DND-41 (cell line): Measurements from ENCODE around the gene RAB3C.

Experiments
- ATAC-seq: fragments of 200-7000 bp; cut with Tn5 transposase; 3 replicates; pipeline ENCODE4 v1.9.1; 2021; ENCODE audit warnings: low read depth; ENCODE audit not compliant: insufficient read depth
- DNase-seq: peaks from one replicate; pipeline ENCODE4 v3.0.0-alpha.2; 2020
- H2AFZ ChIP-seq: 2 replicates; pipeline ENCODE4 v1.6.0; 2012; ENCODE audit warnings: low read depth, low read length
- H3K27ac ChIP-seq: 2 replicates; pipeline ENCODE4 v1.5.1; 2012; ENCODE audit warnings: low read length, inconsistent platforms
- H3K27me3 ChIP-seq: fragments of 200-600 bp; sonication (generic); 2 replicates; pipeline ENCODE4 v1.6.0; 2012; ENCODE audit warnings: low read length, mild to moderate bottlenecking, inconsistent platforms; ENCODE audit not compliant: insufficient read depth, poor library complexity
- H3K36me3 ChIP-seq: 2 replicates; pipeline ENCODE4 v1.5.1; 2012; ENCODE audit warnings: low read length, inconsistent platforms; ENCODE audit not compliant: insufficient read depth
- H3K4me1 ChIP-seq: 2 replicates; pipeline ENCODE4 v1.5.1; 2012; ENCODE audit warnings: mild to moderate bottlenecking, low read length; ENCODE audit not compliant: insufficient read depth
- H3K4me2 ChIP-seq: 2 replicates; pipeline ENCODE4 v1.6.0; 2012; ENCODE audit warnings: mild to moderate bottlenecking, moderate library complexity, low read length, inconsistent platforms; ENCODE audit not compliant: insufficient read depth
- H3K4me3 ChIP-seq, 2 experiments: fragments of 200-600 bp in 1 of 2; shearing (Covaris generic) in 1 of 2; 2 replicates each; pipeline ENCODE4 v1.5.1; 2012 to 2016; ENCODE audit warnings: inconsistent platforms in 2 of 2, low read length in 2 of 2, mild to moderate bottlenecking in 2 of 2, low read depth in 1 of 2, moderate library complexity in 1 of 2
- H3K79me2 ChIP-seq: 2 replicates; pipeline ENCODE4 v1.6.0; 2012; ENCODE audit warnings: low read length, inconsistent platforms; ENCODE audit not compliant: insufficient read depth
- H3K9ac ChIP-seq: 2 replicates; pipeline ENCODE4 v1.6.0; 2012; ENCODE audit warnings: low read depth, mild to moderate bottlenecking, inconsistent platforms, low read length, moderate library complexity
- H3K9me3 ChIP-seq: 2 replicates; pipeline ENCODE4 v1.5.1; 2012; ENCODE audit warnings: low read length, moderate library complexity, mild to moderate bottlenecking, inconsistent platforms; ENCODE audit not compliant: insufficient read depth, severe bottlenecking
- H4K20me1 ChIP-seq: 2 replicates; pipeline ENCODE4 v1.6.0; 2012; ENCODE audit warnings: low read length; ENCODE audit not compliant: insufficient read depth
- CTCF ChIP-seq: IDR thresholded peaks from 2 replicates; pipeline ENCODE4 v1.5.1; 2012; ENCODE audit warnings: borderline replicate concordance, low read length, moderate library complexity, mild to moderate bottlenecking; ENCODE audit not compliant: poor library complexity, severe bottlenecking; ENCODE audit errors: extremely low read depth
- EZH2 ChIP-seq: IDR thresholded peaks from 3 replicates; pipeline ENCODE4 v1.6.1; 2012; ENCODE audit warnings: borderline replicate concordance, low read depth, mild to moderate bottlenecking, moderate library complexity, low read length, inconsistent platforms; ENCODE audit not compliant: severe bottlenecking

The RAB3C gene

GRCh38 chr5:58797021-58797420 is 214.1 kb downstream of the RAB3C start:
- no peaks in the 10 kb centered on the region for H3K36me3 ChIP-seq
- DNase-seq (no peak), ATAC-seq (no peak)
- H3K4me1 ChIP-seq: no peaks in the 10 kb centered on the region
- H3K4me3 ChIP-seq: no peak overlapping the region
- no peak overlapping the region for H2AFZ ChIP-seq
- TF ChIP-seq EZH2: no peak
- no peak for TF ChIP-seq CTCF
- H3K27ac ChIP-seq: no peak overlapping the region
- no peaks in the 10 kb centered on the region for H3K79me2 ChIP-seq
- no peak overlapping the region for H3K9ac ChIP-seq
- no peaks in the 10 kb centered on the region for H3K27me3 ChIP-seq
- H3K4me2 ChIP-seq: no peak overlapping the region
- no peaks in the 10 kb centered on the region for H4K20me1 ChIP-seq
- no peaks in the 10 kb centered on the region for H3K9me3 ChIP-seq

- Histone ChIP-seq H3K4me2 (no peak overlapping the region), H3K4me3 (no peak overlapping the region)
- TF ChIP-seq EZH2: no peak
- TF ChIP-seq CTCF: no peak
These were observed 217.5 kb downstream of the RAB3C start for GRCh38 chr5:58800356-58800755.

GRCh38 chr5:58800861-58801540 is 218.1 kb downstream of the RAB3C start:
- H3K4me1 ChIP-seq: no peaks in the 10 kb centered on the region
- H3K9me3 ChIP-seq: no peaks in the 10 kb centered on the region
- TF ChIP-seq EZH2 (no peak), CTCF (no peak)
- no peaks in the 10 kb centered on the region for H3K79me2 ChIP-seq
- no peak overlapping the region for H2AFZ ChIP-seq
- no peak overlapping the region for H3K4me3 ChIP-seq
- no peak overlapping the region for H3K27ac ChIP-seq
- DNase-seq (no peak), ATAC-seq (no peak)
- no peaks in the 10 kb centered on the region for H3K27me3 ChIP-seq
- no peak overlapping the region for H3K9ac ChIP-seq
- H4K20me1 ChIP-seq: no peaks in the 10 kb centered on the region
- H3K4me2 ChIP-seq: no peak overlapping the region
- no peaks in the 10 kb centered on the region for H3K36me3 ChIP-seq

More at GRCh38 chr5:58800356-58800755, 217.5 kb downstream of the RAB3C start:
- Histone ChIP-seq H3K27me3 (no peaks in the 10 kb centered on the region), H3K27ac (no peak overlapping the region), H3K9me3 (no peaks in the 10 kb centered on the region), H2AFZ (no peak overlapping the region), H3K36me3 (no peaks in the 10 kb centered on the region), H4K20me1 (no peaks in the 10 kb centered on the region), H3K79me2 (no peaks in the 10 kb centered on the region), H3K9ac (no peak overlapping the region), H3K4me1 (no peaks in the 10 kb centered on the region)
- ATAC-seq (no peak), DNase-seq (no peak)
